Loucy (cell line): ENCODE measurements around the gene DCDC2.
"Not testable (repeated sequence)": the region's sequence is repeated elsewhere in the genome, so short reads cannot be mapped to it uniquely, and the experiment has no call there.

Experiments
- H2AFZ ChIP-seq: fragments of 200-600 bp; sonication (generic); 2 replicates; pipeline ENCODE4 v1.6.0; 2016; ENCODE audit warnings: antibody characterized with exemption, mild to moderate bottlenecking, low read length, moderate library complexity
- H3F3A ChIP-seq: fragments of 200-600 bp; 2 replicates; pipeline ENCODE4 v1.6.0; 2016; ENCODE audit warnings: antibody characterized with exemption, low read depth, mild to moderate bottlenecking
- H3K27me3 ChIP-seq: fragments of 200-600 bp; sonication (generic); 2 replicates; pipeline ENCODE4 v1.6.1; 2014; ENCODE audit warnings: low read length, mild to moderate bottlenecking; ENCODE audit not compliant: insufficient read depth, poor library complexity, severe bottlenecking
- H3K36me3 ChIP-seq: fragments of 200-600 bp; sonication (generic); 2 replicates; pipeline ENCODE4 v1.6.1; 2016; ENCODE audit warnings: low read length; ENCODE audit not compliant: insufficient read depth
- H3K4me1 ChIP-seq: fragments of 200-600 bp; sonication (generic); 2 replicates; pipeline ENCODE4 v1.5.1; 2014; ENCODE audit warnings: low read length, mild to moderate bottlenecking; ENCODE audit not compliant: insufficient read depth, poor library complexity, severe bottlenecking
- H3K4me2 ChIP-seq: fragments of 200-600 bp; sonication (generic); 2 replicates; pipeline ENCODE4 v1.6.0; 2014; ENCODE audit warnings: antibody characterized with exemption, low read length, low read depth, mild to moderate bottlenecking; ENCODE audit not compliant: poor library complexity, severe bottlenecking
- H3K4me3 ChIP-seq: fragments of 200-600 bp; sonication (generic); 2 replicates; pipeline ENCODE4 v1.5.1; 2014; ENCODE audit warnings: low read length, mild to moderate bottlenecking, mixed read lengths; ENCODE audit not compliant: poor library complexity, severe bottlenecking
- H3K79me2 ChIP-seq: fragments of 200-600 bp; sonication (generic); 2 replicates; pipeline ENCODE4 v1.6.1; 2014; ENCODE audit warnings: low read length; ENCODE audit not compliant: insufficient read depth
- H3K9ac ChIP-seq: fragments of 200-600 bp; sonication (generic); 2 replicates; pipeline ENCODE4 v1.6.0; 2014; ENCODE audit warnings: mild to moderate bottlenecking, low read depth, low read length, moderate library complexity; ENCODE audit not compliant: poor library complexity, severe bottlenecking
- H3K9me2 ChIP-seq: fragments of 200-600 bp; sonication (generic); replicated peaks from 2 replicates; pipeline ENCODE4 v1.6.1; 2016; ENCODE audit warnings: low read depth, low read length, mixed read lengths
- H3K9me3 ChIP-seq: fragments of 200-600 bp; sonication (generic); 2 replicates; pipeline ENCODE4 v1.6.1; 2014; ENCODE audit warnings: mild to moderate bottlenecking, antibody characterized with exemption, low read length, low read depth; ENCODE audit not compliant: insufficient read depth
- H4K20me1 ChIP-seq: fragments of 200-600 bp; sonication (generic); 2 replicates; pipeline ENCODE4 v1.6.0; 2014; ENCODE audit warnings: antibody characterized with exemption, low read length, mild to moderate bottlenecking; ENCODE audit not compliant: insufficient read depth, poor library complexity, severe bottlenecking
- CTCF ChIP-seq: fragments of 200-600 bp; sonication (generic); conservative IDR thresholded peaks from 2 replicates; pipeline ENCODE4 v1.5.1; 2014; ENCODE audit warnings: mild to moderate bottlenecking, antibody characterized with exemption, low read length
- EZH2phosphoT487 ChIP-seq: fragments of 200-600 bp; IDR thresholded peaks from 2 replicates; pipeline ENCODE4 v1.6.1; 2018; ENCODE audit warnings: antibody characterized with exemption, mild to moderate bottlenecking, moderate library complexity, borderline replicate concordance

Gene DCDC2

GRCh38 chr6:24214984-24215383 is 142.9 kb downstream of the DCDC2 start:
- no peak overlapping the region for H2AFZ ChIP-seq
- TF ChIP-seq CTCF: no peak
- no peak for TF ChIP-seq EZH2phosphoT487

GRCh38 chr6:24207413-24207812 is 150.4 kb downstream of the DCDC2 start:
- H3K9ac ChIP-seq: no peak overlapping the region
- H4K20me1 ChIP-seq: no peaks in the 10 kb centered on the region
- no peaks in the 10 kb centered on the region for H3K9me2 ChIP-seq
- no peak overlapping the region for H3K4me2 ChIP-seq
- no peak overlapping the region for H3K4me3 ChIP-seq
- no peak overlapping the region for H2AFZ ChIP-seq
- no peaks in the 10 kb centered on the region for H3K27me3 ChIP-seq
- no peaks in the 10 kb centered on the region for H3K4me1 ChIP-seq
- H3K79me2 ChIP-seq: no peaks in the 10 kb centered on the region
- no peaks in the 10 kb centered on the region for H3K9me3 ChIP-seq
- no peaks in the 10 kb centered on the region for H3K36me3 ChIP-seq
- H3F3A ChIP-seq: no peaks in the 10 kb centered on the region
- TF ChIP-seq EZH2phosphoT487 (no peak), CTCF (no peak)

More at GRCh38 chr6:24214984-24215383, 142.9 kb downstream of the DCDC2 start:
- H3K9me2 ChIP-seq: no peaks in the 10 kb centered on the region
- H3K4me2 ChIP-seq: no peak overlapping the region
- no peaks in the 10 kb centered on the region for H3K9me3 ChIP-seq
- H3F3A ChIP-seq: no peaks in the 10 kb centered on the region
- no peaks in the 10 kb centered on the region for H3K4me1 ChIP-seq
- H3K27me3 ChIP-seq: peaks cover 7% of the 10 kb centered on the region
- no peaks in the 10 kb centered on the region for H3K79me2 ChIP-seq
- H3K36me3 ChIP-seq: no peaks in the 10 kb centered on the region
- H3K9ac ChIP-seq: no peak overlapping the region
- no peak overlapping the region for H3K4me3 ChIP-seq
- H4K20me1 ChIP-seq: no peaks in the 10 kb centered on the region

DNA sequence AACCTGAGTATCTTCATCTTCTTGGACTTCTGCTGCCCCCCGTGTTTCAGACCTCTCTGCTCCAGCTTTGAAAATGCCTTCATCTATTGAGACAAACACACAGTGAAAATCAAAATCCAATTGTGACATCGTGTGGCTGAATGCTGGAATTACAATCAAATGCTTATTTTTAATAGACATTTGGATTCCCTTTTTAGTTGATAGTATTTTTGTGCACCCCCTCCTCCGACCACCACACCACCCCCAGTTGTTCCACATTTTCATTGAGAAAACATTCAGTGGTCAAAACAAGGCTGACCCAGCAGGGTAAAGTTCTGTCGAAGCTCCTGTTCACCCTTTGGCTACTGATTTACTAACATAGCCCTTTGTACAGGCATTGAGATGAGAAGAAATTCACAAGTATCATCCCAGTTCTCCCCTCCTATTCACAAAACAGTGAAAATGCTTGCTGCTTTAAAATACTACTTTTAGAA is 152.8 kb downstream of the DCDC2 start:
- Histone ChIP-seq H3K9ac (no peak overlapping the region), H3K9me3 (no peaks in the 10 kb centered on the region), H3K9me2 (no peaks in the 10 kb centered on the region), H3K4me3 (no peak overlapping the region), H3K4me2 (no peak overlapping the region), H2AFZ (no peak overlapping the region), H3K4me1 (no peaks in the 10 kb centered on the region), H3K36me3 (no peaks in the 10 kb centered on the region), H3K79me2 (no peaks in the 10 kb centered on the region), H4K20me1 (no peaks in the 10 kb centered on the region), H3F3A (no peaks in the 10 kb centered on the region), H3K27me3 (no peaks in the 10 kb centered on the region)
- TF ChIP-seq CTCF (peak; percentile 82), EZH2phosphoT487 (no peak)

GRCh38 chr6:24204113-24204512 is 153.7 kb downstream of the DCDC2 start:
- H3K27me3 ChIP-seq, H3K9me3 ChIP-seq, H3K9ac ChIP-seq, H3K9me2 ChIP-seq, H3K4me2 ChIP-seq, H3K4me1 ChIP-seq, H3F3A ChIP-seq, H2AFZ ChIP-seq, H3K4me3 ChIP-seq, H3K36me3 ChIP-seq, H4K20me1 ChIP-seq, H3K79me2 ChIP-seq: not testable (repeated sequence)
